ENCODE measurements around the gene OPRM1.
A peak's percentile ranks its signal among the peaks of the same experiment; 100 is the strongest.

The OPRM1 gene

GRCh38 chr6:154243793-154244750, 205.0 kb downstream of the OPRM1 start:
- no peak for DNase-seq

- no peak for DNase-seq
These were observed 206.5 kb downstream of the OPRM1 start for GRCh38 chr6:154245506-154245905.

GRCh38 chr6:154246723-154247118, 207.7 kb downstream of the OPRM1 start:
- no peak for DNase-seq

GRCh38 chr6:154247119-154247861, 208.2 kb downstream of the OPRM1 start:
- no peak for DNase-seq

GRCh38 chr6:154249499-154250298, 210.7 kb downstream of the OPRM1 start:
- DNase-seq, result no peak

- DNase-seq, result no peak
These were observed 212.1 kb downstream of the OPRM1 start for GRCh38 chr6:154251116-154251515.

- no peak for DNase-seq
These were observed 213.6 kb downstream of the OPRM1 start for GRCh38 chr6:154252678-154253077.

- no peak for DNase-seq
These were observed 218.0 kb downstream of the OPRM1 start for GRCh38 chr6:154257067-154257466.

GRCh38 chr6:154258064-154258757, 219.2 kb downstream of the OPRM1 start:
- DNase-seq, result no peak

GRCh38 chr6:154261688-154262397, 222.8 kb downstream of the OPRM1 start:
- DNase-seq, result no peak

- DNase-seq, result no peak
These were observed 227.6 kb downstream of the OPRM1 start for GRCh38 chr6:154266560-154267099.

GRCh38 chr6:154267508-154268106, 228.6 kb downstream of the OPRM1 start:
- DNase-seq, result no peak

GRCh38 chr6:154268486-154268885, 229.4 kb downstream of the OPRM1 start:
- no peak for DNase-seq

- DNase-seq, result no peak
These were observed 235.1 kb downstream of the OPRM1 start for GRCh38 chr6:154274168-154274567.

GRCh38 chr6:154276810-154277628, 238.0 kb downstream of the OPRM1 start:
- peak; percentile 8 to 26 for DNase-seq

GRCh38 chr6:154277629-154278017, 238.6 kb downstream of the OPRM1 start:
- DNase-seq, result no peak

- no peak for DNase-seq
These were observed 241.5 kb downstream of the OPRM1 start for GRCh38 chr6:154280521-154280920.

- DNase-seq, result no peak
These were observed 245.3 kb downstream of the OPRM1 start for GRCh38 chr6:154284313-154284853.

GRCh38 chr6:154285826-154286225, 246.8 kb downstream of the OPRM1 start:
- DNase-seq, result no peak
